ENCODE measurements around the gene OSBPL5.

OSBPL5 gene

DNA sequence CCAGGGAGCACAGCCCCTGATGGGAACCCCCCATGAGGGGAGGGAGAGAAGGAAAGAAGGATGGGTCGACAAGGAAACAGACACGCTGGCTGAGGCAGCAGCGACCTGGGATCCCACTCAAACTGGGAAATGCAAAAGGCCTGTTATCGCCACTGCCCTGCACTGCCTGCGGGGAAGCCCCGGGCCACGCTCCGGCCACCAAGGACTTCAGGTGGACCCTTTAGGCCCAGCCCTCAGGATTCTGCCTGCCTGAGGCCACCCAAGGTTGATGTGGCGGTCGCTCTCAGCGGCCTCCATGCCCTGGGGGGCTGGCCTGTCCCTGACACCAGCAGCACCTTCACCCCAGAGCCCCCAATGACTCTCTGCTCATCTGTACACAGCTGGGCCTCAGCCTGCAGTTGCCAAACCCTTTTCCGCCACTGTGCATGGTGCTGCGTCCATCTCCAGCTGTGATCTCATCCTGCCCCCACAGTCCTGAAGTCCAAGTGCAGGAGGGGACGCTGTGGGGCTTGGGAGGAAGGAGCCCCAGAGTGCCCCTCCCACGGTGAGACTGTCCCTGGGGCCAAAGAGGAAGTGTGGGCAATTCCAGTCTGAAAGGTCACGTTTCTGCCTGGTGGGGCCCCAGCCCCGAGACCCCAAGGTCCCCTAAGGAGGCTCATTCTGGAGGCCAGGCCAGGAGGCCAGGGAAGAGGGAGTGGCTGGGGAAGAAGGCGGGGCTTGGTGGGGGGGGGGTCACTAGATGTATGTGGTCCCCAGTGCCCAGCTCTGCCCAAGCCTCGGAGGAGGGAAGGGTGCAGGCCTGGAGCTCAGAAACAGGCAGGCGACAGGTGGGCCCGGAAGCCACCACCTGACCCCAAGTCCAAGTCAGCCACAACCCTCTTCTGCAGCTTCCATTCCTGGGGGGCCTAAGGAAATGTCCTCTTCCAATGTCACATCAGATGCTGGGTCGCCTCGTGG, 31.6 kb downstream of the OSBPL5 start:
- DNase-seq, result peak; percentile 0

DNA sequence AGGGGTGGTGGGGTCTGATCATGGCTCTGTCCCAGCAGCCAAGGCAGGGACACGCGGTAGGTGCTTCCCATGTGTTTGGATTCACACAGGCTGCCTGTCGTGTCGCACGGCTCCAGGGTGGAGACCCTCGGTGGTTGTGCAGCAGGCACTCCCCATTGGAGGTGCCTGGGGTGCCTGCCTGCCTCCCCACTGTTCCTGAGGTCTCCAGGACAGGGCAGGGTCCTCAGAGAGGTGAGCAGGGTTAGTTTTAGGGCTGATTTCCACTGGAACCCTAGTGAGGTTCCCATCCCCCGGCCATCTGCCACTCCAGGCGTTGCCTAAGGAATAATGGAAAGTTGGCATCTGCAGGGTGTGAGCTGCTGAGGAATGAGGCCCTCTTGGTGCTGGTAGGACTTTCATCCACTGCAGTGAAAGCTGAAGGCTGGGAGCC, 32.3 kb downstream of the OSBPL5 start:
- DNase-seq, result no peak

DNA sequence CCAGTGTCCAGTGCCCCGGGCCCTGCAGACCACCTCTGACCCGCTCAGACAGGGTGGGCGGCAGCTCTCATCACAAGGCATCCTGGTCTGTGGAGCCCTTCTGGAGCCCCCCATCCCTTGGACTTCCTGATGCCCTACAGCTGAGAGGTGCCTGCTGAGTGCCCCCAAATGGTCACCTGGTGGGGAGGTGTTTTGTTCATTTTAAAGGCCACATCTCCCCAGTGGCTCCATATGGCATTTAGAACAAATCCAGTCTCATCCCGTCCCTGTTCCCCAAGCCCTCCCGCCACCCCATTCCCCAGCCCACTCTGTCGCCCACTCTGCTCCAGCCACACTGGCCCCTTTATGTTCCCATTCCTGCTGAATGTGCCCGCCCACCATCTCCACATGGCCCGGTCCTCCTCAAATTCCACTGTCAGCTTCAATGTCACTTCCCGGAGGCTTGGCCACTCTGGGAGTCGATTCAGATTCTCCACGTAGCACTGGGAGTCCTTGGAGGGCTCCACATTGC, 32.8 kb downstream of the OSBPL5 start:
- no peak for DNase-seq

DNA sequence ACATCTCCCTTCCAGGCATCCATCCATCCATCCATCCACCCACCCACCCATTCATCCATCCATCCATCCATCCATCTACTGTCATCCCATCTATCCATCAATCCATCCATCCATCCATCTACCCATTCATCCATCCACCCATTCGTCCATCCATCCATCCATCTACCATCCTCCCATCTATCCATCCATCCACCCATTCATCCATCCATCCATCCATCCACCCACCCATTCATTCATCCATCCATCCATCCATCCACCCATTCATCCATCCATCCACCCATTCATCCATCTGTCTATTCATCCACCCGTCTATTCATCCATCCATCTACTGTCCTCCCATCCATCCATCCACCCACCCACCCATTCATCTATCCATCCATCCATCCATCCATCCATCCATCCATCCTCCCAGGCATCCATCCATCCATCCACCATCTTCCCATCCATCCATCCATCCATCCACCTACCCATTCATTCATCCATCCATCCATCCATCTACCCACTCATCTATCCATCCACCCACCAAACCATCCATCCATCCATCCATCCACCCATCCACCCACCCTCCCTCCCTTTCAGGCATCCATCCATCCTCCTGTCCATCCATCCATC, 33.7 kb downstream of the OSBPL5 start:
- DNase-seq, result no peak

DNA sequence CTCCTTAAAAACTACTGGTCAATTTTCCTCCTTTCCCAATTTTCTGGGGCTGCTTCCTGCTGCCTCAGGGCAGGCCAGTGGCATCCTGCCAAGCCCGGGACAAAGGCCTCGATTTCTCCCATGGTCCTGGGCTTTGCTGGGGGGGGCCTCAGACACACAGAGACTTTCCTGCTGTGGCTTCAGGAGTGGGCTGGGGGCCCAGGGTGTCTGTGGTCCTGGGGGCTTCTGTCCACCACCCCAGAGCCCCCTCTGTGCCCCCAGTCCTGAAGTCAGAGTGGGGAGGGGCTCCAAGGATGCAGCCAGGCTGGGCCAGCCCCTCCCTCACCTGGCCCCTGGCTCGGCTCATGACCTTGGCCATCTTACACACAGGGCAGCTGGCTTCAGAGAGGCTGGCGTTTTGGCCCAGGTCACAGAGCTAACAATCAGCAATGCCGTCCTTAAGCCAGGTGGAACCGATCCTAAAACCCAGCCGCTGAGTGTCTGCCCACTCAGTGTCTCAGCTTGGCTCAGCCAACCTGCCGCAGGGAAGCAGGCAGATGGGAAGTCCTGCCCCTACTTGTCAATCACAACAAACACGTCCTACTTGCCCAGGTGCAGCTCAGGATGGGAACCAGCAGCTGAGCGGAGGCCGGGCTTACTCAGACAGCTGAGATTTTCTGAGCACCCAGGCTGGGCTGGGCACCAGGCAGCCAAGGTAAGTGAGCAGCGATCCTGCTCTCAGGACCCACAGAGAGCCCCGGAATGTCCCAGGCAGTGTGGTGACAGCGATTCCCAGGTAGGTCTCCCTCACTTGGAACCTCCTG, 34.6 kb downstream of the OSBPL5 start:
- DNase-seq, result no peak

DNA sequence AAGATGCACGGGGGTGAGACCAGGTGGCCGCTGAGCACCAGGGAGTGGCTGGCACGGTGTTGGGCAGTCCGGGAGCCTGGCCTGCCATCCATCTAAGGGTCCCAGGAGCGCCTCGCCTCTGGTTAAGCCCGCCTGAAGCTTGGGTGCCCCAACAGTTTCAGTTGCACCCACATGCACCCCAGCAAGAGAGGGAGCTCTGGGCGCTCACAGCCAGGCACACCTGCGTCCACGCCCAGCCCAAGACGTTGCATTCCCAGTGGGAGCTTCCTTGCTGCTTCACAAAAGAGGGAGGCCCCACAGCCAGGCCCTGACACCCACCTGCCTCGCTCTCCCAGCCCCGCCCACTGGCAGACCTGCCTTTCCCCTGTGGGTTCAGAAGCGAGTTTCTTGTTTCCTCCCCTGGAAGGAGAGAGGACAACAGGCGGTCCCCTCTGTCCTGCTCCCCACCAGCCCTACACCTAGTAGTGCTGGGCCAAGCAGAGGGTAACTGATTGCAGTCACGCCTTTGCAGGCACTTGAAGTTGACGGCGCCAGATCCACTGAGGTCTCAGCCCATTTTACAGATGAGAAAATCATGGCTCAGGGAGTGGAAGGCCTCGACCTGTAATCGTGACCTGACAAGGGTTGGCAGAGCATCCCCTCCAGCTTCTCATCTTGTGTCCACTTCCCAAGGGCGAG, 35.4 kb downstream of the OSBPL5 start:
- peak; percentile 1 for DNase-seq

DNA sequence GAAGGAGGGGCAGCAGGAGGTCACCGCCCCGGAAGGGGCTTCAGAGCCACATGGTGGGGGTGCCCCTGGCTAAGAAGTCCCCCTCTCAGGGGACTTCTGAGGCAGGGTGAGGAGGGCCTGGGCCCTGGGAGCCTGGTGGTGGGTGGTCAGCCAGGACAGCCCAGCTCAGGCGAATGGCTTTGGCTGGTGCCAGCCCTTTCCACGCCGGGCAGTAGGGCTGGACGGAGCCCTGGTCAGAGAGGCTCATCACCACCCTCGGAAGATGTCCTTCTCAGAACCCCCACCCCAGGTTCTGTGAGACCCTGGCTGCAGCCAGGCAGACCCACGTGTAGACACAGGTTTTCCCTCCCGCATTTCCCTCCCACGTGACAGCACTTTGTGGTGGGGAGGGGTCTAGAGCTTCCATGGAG, 35.9 kb downstream of the OSBPL5 start:
- no peak for DNase-seq

DNA sequence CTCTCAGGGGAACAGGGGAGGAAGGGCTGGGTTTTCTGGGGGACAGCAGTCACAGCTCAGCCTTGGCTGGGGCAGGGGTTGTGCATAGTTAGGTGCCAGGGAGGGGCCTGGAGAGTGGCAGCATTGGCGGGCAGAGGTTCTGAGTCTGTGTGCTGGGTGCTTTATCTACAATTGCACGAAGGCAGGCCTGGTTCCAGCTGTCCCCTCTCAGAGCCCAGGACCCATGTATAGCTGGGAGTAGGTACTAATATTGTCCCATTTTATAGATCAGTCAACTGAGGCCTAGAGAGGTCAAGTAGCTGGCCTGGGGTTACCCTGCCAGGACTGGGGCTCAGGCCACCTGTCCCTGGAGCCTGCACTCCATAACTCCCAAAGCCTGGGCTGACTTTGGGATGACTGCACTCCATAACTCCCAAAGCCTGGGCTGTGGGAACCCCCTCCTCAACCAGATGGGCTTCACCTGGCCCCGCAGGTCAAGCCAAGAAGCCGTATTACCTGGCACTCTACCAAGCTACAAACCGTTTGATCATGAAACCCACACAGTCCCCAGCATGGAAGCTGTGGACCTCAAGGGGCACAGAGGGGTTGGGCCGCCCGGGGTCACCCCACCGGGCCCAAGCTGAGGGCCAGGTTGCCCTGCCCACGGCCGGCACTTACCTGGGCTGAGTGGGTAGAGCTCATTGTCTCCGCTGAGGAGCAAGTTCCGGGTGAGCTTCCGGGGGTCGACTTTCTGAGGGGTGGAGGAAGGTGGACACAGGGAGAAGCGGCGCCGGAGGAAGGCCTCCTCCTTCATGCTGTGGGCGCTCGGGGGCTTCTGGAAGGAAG, 36.5 kb downstream of the OSBPL5 start:
- peak; percentile 0 for DNase-seq

DNA sequence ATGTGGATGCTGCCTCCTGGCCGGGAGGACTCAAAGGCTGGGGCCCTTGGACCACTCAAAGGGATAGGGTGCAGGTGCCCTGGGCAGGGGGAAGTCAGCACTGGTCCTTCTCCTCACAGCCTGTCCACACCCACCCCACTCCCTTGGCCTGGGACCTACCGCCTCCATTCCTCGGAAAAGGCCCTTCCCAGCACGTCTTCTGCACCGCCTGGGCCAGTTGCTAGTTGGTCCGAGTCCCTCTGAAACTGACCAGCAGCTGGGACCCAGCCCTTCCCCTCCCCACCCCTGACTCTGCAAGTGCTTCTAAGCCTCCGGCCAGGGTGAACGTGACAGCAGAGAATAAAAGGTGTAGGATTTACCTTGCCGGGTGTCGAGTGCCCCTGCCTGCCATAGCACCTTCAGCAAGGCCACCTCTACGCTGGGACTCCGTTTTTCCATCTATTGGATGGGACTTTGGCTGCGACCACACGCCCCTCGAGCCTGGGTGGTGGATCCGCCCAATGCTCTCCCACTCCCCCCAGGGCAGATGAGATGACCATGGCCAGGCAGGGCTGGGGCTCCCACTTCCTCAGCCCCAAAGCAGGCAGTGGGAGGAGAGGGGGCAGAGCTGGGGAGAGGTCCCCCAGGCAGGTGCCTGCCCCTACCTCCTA, 37.3 kb downstream of the OSBPL5 start:
- no peak for DNase-seq

DNA sequence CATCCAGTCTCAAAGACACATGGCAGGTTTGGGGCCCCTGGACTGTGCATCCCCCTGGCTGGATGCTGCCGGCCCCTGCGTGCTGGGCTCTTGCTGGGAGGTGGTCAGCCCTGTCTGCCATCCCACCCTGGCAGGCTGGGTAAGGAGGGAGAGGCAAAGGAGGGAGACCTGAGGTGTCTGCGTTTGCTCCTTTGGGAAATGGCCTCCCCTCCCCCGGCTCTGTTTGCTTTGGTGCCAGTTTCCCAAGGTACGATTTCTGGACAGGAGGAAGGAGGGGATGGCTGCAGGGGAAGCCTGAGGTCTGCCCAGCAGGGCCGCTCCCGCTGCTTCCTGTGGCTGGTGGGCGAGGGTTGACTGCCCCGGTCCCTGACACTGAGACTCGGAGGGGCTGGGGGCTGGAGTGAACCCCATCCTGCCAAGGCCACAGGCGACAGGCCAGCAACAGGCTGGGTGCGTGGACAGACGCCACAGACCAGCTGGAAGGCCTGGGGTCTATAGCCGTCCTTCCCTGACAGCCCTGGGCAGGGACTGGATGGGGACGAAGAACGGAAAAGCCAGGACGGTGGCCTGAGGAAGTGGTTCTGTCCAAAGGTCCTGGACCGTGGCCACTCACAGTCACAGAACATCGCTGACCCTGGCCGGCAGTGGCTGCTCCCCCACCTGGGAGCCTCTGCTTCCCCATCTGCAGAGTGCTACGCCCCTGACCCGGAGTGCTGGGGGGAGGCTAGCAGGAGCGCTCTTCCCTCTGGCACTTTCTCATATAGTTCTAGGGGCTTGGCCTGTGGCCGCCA, 38.0 kb downstream of the OSBPL5 start:
- peak; percentile 0 for DNase-seq

DNA sequence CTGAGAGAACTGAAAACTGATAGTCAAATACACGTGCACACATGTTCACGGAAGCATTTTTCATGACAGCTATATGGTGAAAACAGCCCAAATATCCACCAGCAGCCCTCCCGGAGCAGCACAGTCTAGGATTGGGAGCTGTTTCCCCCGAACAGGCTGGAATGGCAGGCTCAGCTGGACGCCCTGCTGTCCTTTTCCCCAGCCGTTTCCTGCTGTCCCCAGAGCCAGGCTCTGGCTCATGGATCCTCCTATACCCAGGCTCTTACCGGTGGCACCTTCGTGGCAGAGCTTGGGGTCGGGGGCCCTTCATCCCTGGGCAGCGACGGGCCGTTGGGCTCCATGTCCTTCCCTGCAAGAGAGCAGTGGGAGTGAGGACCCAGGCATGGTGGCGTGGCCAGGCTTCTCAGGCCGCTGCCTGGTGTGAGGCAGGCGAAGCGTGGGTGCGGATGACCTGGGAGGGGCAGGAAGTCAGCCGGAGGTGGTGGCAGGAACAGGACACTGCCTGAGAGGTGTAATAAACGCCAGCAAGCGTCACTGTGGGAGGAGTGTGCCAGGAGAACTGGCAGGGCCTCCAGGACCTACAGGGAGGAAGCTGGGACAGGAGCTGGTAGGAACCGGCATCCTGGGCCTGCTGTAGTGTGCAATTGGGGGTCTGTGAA, 38.8 kb downstream of the OSBPL5 start:
- DNase-seq, result no peak

DNA sequence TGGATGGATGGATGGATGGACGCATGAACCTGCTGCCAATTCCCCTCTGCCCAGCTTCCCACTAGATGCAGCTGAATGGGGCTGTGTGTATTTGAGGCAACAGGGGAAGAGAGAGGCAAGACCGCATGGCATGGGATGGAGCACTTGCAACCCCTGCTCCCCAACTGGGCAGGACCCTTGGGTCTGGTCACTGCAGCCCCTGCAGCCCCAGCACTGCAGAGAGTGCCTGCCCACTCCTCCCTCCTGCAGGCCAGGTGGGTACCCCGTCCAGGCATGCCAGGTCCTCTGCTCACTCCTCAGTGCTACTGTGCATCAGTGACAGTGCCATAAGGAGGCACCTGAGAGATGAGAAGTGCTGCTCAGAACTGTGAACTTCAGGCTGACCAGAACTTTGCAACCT, 40.3 kb downstream of the OSBPL5 start:
- no peak for DNase-seq

DNA sequence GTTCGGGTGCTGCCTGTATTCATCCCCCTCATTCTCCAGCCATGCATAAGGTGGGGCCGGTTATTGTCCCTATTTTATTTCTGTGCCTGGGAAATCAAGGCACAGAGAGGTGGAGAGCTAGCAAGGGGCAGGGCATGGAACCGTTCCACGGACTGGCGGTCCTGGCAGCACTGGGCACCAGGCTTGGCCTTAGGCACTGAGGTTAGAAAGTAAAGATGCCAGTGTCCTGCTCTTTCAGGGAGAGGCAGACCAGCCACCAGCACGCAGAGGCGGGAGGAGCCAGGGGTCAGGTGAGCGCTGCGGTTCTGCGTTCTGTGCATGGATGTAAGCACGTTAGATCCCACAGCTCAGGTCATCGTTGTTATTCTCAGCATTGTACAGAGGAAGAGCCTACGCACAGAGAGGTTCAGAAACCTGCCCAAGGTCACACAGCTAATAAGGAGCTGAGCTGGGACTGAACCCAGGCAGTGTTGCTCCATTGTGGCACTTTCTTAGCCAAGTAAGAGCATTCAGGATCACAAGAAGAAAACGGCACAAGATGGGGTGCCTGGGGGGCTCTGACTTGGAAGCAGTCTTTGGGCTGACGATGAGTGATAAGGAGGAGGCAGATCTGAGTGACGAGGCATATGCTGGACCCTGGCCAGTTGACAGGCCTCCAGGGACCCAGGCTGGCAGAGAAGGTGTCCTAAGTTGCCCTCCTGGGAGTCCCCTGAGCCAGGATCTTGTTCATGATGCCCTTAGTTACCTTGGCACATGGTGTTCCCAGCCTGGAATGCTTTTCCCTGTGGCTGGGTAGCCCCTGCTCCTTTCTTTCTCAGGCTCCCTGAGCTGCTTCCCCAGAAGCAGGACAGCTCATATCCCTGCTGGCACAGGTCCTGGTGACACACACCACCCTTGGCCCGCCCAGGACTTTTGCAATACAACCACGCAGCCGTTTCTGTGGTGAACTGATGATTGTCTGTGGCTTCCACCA, 41.1 kb downstream of the OSBPL5 start:
- peak; percentile 0 for DNase-seq

DNA sequence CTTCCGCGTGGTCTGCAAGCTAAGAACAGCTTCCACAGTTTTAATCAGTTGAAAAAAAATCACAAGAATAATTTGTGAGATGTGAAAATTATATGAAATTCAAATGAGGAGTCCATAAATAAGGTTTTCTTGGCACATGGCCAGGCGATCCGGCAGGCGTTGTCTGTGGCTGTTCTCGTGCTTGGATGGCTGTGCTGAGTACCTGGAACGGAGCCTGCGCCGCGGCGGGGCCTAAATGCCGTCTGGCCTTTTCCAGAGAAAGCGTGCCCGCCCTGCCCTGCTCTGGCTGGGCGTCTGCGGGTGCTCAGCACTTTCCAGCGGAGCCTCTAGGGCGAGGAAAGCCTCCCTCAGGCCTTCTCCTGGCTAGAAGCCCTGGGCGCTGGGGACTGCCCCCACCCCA, 41.8 kb downstream of the OSBPL5 start:
- DNase-seq, result peak; percentile 0

DNA sequence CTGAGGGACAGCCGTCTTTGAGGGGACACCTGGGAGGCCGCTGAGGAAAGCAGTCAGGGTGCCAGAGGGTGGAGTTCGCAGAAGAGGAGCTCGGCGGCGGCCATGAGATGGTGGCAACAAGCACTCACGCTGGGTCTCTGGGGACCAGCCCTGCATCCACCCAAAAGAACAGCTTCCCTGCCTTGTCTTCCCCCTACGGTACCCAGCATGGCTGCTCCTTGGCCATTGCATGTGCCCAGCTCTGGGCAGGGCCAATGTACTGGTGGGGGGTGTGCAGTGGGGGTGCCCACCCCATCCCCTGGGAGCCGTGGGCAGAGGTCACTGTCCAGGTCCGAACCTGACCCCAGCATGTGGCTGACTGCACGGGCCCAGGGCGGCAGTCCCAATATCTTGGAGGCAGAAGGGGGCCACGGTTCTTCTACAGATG, 42.3 kb downstream of the OSBPL5 start:
- DNase-seq, result peak; percentile 0

DNA sequence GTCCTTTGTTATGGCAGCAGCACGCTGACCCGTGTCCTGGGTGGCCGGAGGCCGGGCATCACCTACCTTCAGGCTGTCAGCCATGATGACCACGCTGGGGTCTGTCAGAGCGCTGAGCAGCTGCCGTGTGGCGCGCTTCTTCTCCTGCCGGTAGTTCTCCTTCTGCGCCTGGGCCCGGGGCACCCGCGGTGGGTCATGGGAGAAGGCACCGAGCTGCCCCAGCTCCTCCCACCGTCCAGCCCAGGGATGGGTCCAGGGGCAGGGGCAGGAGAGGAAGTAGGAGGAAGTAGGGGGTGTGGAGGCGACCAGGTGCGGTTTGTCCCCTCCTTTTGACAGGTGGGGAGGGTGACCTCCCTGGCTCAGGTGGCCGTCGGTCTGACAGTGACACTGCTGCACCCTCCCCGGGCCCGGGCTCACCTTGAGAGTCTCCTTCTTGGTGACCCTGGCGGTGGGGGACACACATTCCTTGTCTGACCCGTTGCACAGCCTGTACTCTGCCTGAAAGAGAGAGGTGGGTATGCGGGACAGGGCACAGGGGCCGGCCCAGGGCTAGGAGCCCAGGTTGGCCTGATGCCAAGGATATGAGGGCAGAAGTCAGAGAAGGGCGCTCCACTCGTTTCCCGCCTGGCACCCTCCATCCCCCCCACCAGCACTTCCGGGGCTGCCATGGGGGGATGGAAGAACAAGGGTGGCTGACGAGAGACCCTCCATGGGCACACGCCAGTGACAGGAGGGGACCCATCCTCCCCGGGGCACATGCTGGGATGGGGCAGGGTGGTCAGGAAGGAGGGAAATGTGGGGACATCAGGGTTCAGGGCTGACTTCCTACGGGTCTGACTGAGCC, 43.0 kb downstream of the OSBPL5 start:
- no peak for DNase-seq

DNA sequence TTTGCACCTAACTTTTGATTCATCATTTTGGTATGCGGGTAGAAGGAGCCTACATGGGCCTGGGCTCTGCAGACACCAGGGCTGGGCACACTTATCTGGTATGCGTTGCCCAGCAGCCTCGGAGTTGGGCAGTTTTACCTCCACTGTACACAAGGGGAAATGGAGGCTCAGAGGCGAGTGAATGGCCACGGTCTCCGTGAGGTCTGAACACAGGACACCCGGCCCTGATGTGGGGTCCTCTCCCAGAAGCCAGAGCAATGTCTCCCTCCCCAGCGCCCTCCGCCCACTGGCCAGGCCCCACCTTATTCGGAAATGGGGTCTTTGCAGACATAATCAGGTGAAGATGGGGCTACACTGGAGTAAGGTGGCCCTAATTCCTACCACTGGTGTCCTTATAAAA, 43.7 kb downstream of the OSBPL5 start:
- no peak for DNase-seq
